K562 (cell line): ENCODE data around the gene IL34.

Experiments
- EP400 ChIP-seq: fragments of 450-650 bp; IDR thresholded peaks from 2 replicates; pipeline ENCODE4 v1.6.1; 2017; ENCODE audit warnings: antibody characterized with exemption, mild to moderate bottlenecking, moderate library complexity
- FOXO4 ChIP-seq: fragments of 450-650 bp; formaldehyde crosslinking; IDR thresholded peaks from 2 replicates; pipeline ENCODE4 v1.4.0; 2020; ENCODE audit warnings: mild to moderate bottlenecking, moderate library complexity
- JUNB ChIP-seq: fragments of 450-650 bp; formaldehyde crosslinking; conservative IDR thresholded peaks from 2 replicates; pipeline ENCODE4 v1.4.0; 2020; ENCODE audit warnings: mild to moderate bottlenecking
- KLF16 ChIP-seq: IDR thresholded peaks from 2 replicates; pipeline ENCODE4 v1.6.1; 2016; ENCODE audit warnings: antibody characterized with exemption
- MYC ChIP-seq, 2 experiments: fragments of 250-450 bp in 1 of 2; sonication (Bioruptor Pico) in 1 of 2; IDR thresholded peaks; 2 replicates each; pipeline versions ENCODE4 v1.5.1 to v1.6.1; 2012 to 2021; ENCODE audit warnings: low read depth in 2 of 2, borderline replicate concordance in 1 of 2, improper control_type of control experiment in 1 of 2, low read length in 1 of 2, mild to moderate bottlenecking in 1 of 2, moderate library complexity in 1 of 2
- POLR2A ChIP-seq: fragments of 450-650 bp; conservative IDR thresholded peaks from 2 replicates; pipeline ENCODE4 v1.6.1; 2016
- RAD21 ChIP-seq, 2 experiments: fragments of 250-450 bp in 1 of 2; fragments of 450-650 bp in 1 of 2; sonication (Bioruptor Pico) in 1 of 2; formaldehyde crosslinking in 1 of 2; IDR thresholded peaks in 1 of 2; conservative IDR thresholded peaks in 1 of 2; 2 replicates each; pipeline versions ENCODE4 v1.4.0 to v1.8.0; 2020 to 2022; ENCODE audit warnings: mild to moderate bottlenecking in 2 of 2, moderate library complexity in 1 of 2
- REST ChIP-seq, 2 experiments: fragments of 450-650 bp; formaldehyde crosslinking in 1 of 2; IDR thresholded peaks; 2 replicates each; pipeline versions ENCODE4 v1.4.0 to v1.6.1; 2014 to 2020; ENCODE audit warnings: mild to moderate bottlenecking in 2 of 2, borderline replicate concordance in 1 of 2, low read depth in 1 of 2
- RFX1 ChIP-seq: fragments of 450-650 bp; IDR thresholded peaks from 2 replicates; pipeline ENCODE4 v1.6.1; 2016; ENCODE audit warnings: mild to moderate bottlenecking, moderate library complexity
- SMARCB1 ChIP-seq: IDR thresholded peaks from 2 replicates; pipeline ENCODE4 v1.6.1; 2011; ENCODE audit warnings: improper control_type of control experiment, low read depth; ENCODE audit not compliant: insufficient read length
- SNAPC5 ChIP-seq: fragments of 250-450 bp; sonication (Bioruptor Pico); IDR thresholded peaks from 2 replicates; pipeline ENCODE4 v1.8.0; 2021; ENCODE audit warnings: moderate library complexity, mild to moderate bottlenecking, inconsistent platforms
- THRA ChIP-seq: fragments of 450-650 bp; IDR thresholded peaks from 2 replicates; pipeline ENCODE4 v1.6.1; 2017; ENCODE audit warnings: mild to moderate bottlenecking, moderate library complexity
- ZNF232 ChIP-seq: sonication (generic); formaldehyde crosslinking; IDR thresholded peaks from 2 replicates; pipeline ENCODE4 v1.8.0; 2022; ENCODE audit warnings: mild to moderate bottlenecking, missing genetic modification reagents

- TF ChIP-seq EP400 (no peak), RAD21 (CRISPR knock-in tag; conservative IDR thresholded peaks at IDR 0.05 in 1 of 2, IDR thresholded peaks at IDR 0.05 in 1 of 2) (no peak), REST (IDR thresholded peaks at IDR 0.05; ENCODE audit: borderline replicate concordance) (no peak), REST (CRISPR knock-in tag; IDR thresholded peaks at IDR 0.05; ENCODE audit: low read depth) (no peak), SMARCB1 (no peak), THRA (no peak), SNAPC5 (CRISPR knock-in tag) (no peak), POLR2A (no peak), JUNB (CRISPR knock-in tag) (no peak), RFX1 (no peak), FOXO4 (CRISPR knock-in tag) (no peak), KLF16 (no peak), MYC (IDR thresholded peaks at IDR 0.05; ENCODE audit: low read depth, low read length) (no peak), MYC (CRISPR knock-in tag; IDR thresholded peaks at IDR 0.05; ENCODE audit: borderline replicate concordance, low read depth) (no peak), ZNF232 (CRISPR knock-in tag) (no peak)
These were observed 51.3 kb downstream of the IL34 start for GRCh38 chr16:70697594-70698170.
